Measurements from ENCODE around the gene CCDC57. TPM values are rescaled to one million over a fixed set of nuclear protein-coding genes. Genes with fewer than 3 reads are reported as not detected.
A peak's percentile ranks its signal among the peaks of the same experiment; 100 is the strongest.

CCDC57 gene
- total and polyA plus RNA-seq, 9 of the 15 experiments (the other 6 are each of a cell fraction or from before 2014, with no cell fraction given): 0.83 to 36.2 (median 13.6) TPM

- ChIA-PET CTCF (ENCODE audit: low intra/inter-chr PET ratio) (interaction anchor here (0.7 to 1.7 kb wide), 4 partner anchors 15 to 219 kb away, joined by 3 to 4 read pairs (median 4); no protein-coding TSS in a partner anchor), POLR2A (interaction anchor here (0.9 to 1.0 kb wide), 2 partner anchors 9 to 23 kb away, joined by 4 to 8 read pairs; no protein-coding TSS in a partner anchor)
- Histone ChIP-seq H3K27me3 (ENCODE audit: control insufficient read depth in 2 of 2, insufficient read depth in 2 of 2, low read length in 2 of 2) (no peaks in the 10 kb centered on the region), H3K9me3 (replicated peaks; ENCODE audit: control insufficient read depth, insufficient read depth, low read depth, low read length) (no peaks in the 10 kb centered on the region; the same call in 1 of the 2 replicates), H4K20me1 (replicated peaks; ENCODE audit: control insufficient read depth, insufficient read depth, low read length) (no peaks in the 10 kb centered on the region), H3K9ac (ENCODE audit: insufficient read depth in 1 of 2, low read depth in 2 of 2, low read length in 2 of 2) (peak overlapping the region; percentile 52 to 53; a peak in 3 of 4 replicates), H2AFZ (ENCODE audit: low read depth, low read length) (no peak overlapping the region), H3K36me3 (ENCODE audit: control insufficient read depth, insufficient read depth, low read length) (peaks cover 17% of the 10 kb centered on the region; the same call in 2 of the 3 replicates), H3K4me1 (replicated peaks in 1 of 2; ENCODE audit: control insufficient read depth in 2 of 2, insufficient read depth in 2 of 2, low read length in 2 of 2) (peaks cover 49 to 51% of the 10 kb centered on the region in 2 experiments), H3K79me2 (ENCODE audit: control insufficient read depth, insufficient read depth, low read length) (peaks cover 10% of the 10 kb centered on the region; the same call in 1 of the 3 replicates), H3K4me2 (ENCODE audit: insufficient read depth, low read length) (peak overlapping the region; percentile 7; the same call in 1 of the 2 replicates), H3K4me3 (no peak overlapping the region), H3K27ac (ENCODE audit: extremely low read depth, low read depth, low read length) (peak overlapping the region; percentile 29; the same call in 2 of the 3 replicates), H3K9me1 (ENCODE audit: control insufficient read depth, insufficient read depth, low read length) (peaks cover 8% of the 10 kb centered on the region)
- no TSS peak for BruUV-seq (replicated peaks)
- peak in 1 of 4 experiments; percentile 57 for DNase-seq (ENCODE audit: extremely low read depth in 1 of 4, low spot score in 3 of 4)
- FAIRE-seq: no peak
- WGBS (ENCODE audit: insufficient coverage, low coverage, missing lambda C conversion rate): 54% methylated on average over 25 of the region's 25 CpGs
- in situ Hi-C loops (cut with MboI): no loop called here
- intact Hi-C loops (cut with micrococcal nuclease): no loop called here
- peak; percentile 10; the same call in 1 of the 3 replicates for ATAC-seq
- TF ChIP-seq ZBTB1 (CRISPR knock-in tag; IDR thresholded peaks at IDR 0.05; ENCODE audit: borderline replicate concordance, low read depth) (0 out of 2 replicates have a peak, but pooled peaks have one; percentile 27), SMARCE1 (IDR thresholded peaks at IDR 0.05) (peak; percentile 35; the same call in 1 of the 2 replicates), FOS (IDR thresholded peaks at IDR 0.05; ENCODE audit: extremely low read depth, insufficient read length) (peak; percentile 41), MAFK (IDR thresholded peaks at IDR 0.05; ENCODE audit: low read length) (no peak), ZNF316 (IDR thresholded peaks at IDR 0.05) (0 out of 2 replicates have a peak, but pooled peaks have one; percentile 42), ZEB2 (IDR thresholded peaks at IDR 0.05) (peak; percentile 49; the same call in 1 of the 2 replicates), DPF2 (IDR thresholded peaks at IDR 0.05) (0 out of 2 replicates have a peak, but pooled peaks have one; percentile 32), NFIX (CRISPR knock-in tag; IDR thresholded peaks at IDR 0.05; ENCODE audit: low read depth) (no peak), JUND (IDR thresholded peaks at IDR 0.05; ENCODE audit: borderline replicate concordance, low read depth, low read length) (peak; percentile 88), JUND (tag; IDR thresholded peaks at IDR 0.05; ENCODE audit: borderline replicate concordance, low read depth, low read length) (peak; percentile 61; the same call in 1 of the 3 replicates), C11orf30 (IDR thresholded peaks at IDR 0.05; ENCODE audit: low read depth) (peak; percentile 50), NFIC (IDR thresholded peaks at IDR 0.05) (peak; percentile 81), JUN (IDR thresholded peaks at IDR 0.05; ENCODE audit: borderline replicate concordance, low read depth, low read length) (peak; percentile 51; the same call in 1 of the 2 replicates), JUN (CRISPR knock-in tag; IDR thresholded peaks at IDR 0.05; ENCODE audit: borderline replicate concordance) (no peak)
- TF ChIP-seq, protein P1, sequence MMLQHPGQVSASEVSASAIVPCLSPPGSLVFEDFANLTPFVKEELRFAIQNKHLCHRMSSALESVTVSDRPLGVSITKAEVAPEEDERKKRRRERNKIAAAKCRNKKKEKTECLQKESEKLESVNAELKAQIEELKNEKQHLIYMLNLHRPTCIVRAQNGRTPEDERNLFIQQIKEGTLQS (IDR thresholded peaks at IDR 0.05): peak; percentile 83
- TF ChIP-seq, protein P1 (CRISPR knock-in tag; conservative IDR thresholded peaks at IDR 0.05): no peak
- TF ChIP-seq, protein P2, sequence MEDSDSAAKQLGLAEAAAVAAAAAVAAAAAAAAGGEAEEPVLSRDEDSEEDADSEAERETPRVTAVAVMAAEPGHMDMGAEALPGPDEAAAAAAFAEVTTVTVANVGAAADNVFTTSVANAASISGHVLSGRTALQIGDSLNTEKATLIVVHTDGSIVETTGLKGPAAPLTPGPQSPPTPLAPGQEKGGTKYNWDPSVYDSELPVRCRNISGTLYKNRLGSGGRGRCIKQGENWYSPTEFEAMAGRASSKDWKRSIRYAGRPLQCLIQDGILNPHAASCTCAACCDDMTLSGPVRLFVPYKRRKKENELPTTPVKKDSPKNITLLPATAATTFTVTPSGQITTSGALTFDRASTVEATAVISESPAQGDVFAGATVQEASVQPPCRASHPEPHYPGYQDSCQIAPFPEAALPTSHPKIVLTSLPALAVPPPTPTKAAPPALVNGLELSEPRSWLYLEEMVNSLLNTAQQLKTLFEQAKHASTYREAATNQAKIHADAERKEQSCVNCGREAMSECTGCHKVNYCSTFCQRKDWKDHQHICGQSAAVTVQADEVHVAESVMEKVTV (CRISPR knock-in tag; IDR thresholded peaks at IDR 0.05): no peak
- TF ChIP-seq, protein P3, sequence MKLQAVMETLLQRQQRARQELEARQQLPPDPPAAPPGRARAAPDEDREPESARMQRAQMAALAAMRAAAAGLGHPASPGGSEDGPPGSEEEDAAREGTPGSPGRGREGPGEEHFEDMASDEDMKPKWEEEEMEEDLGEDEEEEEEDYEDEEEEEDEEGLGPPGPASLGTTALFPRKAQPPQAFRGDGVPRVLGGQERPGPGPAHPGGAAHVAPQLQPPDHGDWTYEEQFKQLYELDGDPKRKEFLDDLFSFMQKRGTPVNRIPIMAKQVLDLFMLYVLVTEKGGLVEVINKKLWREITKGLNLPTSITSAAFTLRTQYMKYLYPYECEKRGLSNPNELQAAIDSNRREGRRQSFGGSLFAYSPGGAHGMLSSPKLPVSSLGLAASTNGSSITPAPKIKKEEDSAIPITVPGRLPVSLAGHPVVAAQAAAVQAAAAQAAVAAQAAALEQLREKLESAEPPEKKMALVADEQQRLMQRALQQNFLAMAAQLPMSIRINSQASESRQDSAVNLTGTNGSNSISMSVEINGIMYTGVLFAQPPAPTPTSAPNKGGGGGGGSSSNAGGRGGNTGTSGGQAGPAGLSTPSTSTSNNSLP (IDR thresholded peaks at IDR 0.05; ENCODE audit: borderline replicate concordance, low read depth, low read length): no peak
Observed at GRCh38 chr17:82204831-82205719, 7.6 kb downstream of the CCDC57 start.
